Lung (tissue), 12 donors: ENCODE measurements around the gene C2CD2. TPM values are rescaled to one million over a fixed set of nuclear protein-coding genes. Genes with fewer than 3 reads are reported as not detected.

Source experiments
- ATAC-seq: fragments of 200-7000 bp; cut with Tn5 transposase; one replicate; pipeline ENCODE4 v1.9.1; 2020; ENCODE audit warnings: moderate number of reproducible peaks; ENCODE audit not compliant: insufficient read depth, low FRiP score
- DNase-seq, 3 donors: peaks; one replicate each; pipeline ENCODE4 v3.0.0-alpha.2; 2013 to 2017
- H3K27ac ChIP-seq, 2 donors: one replicate each; pipeline ENCODE4 v1.5.1; 2013; ENCODE audit warnings: mild to moderate bottlenecking in 2 of 2, moderate library complexity in 2 of 2, control low read depth in 1 of 2, inconsistent platforms in 1 of 2, low read depth in 1 of 2, low read length in 1 of 2
- H3K27me3 ChIP-seq, 3 donors: one replicate each; pipeline ENCODE4 v1.5.1; 2013; ENCODE audit warnings: low read length in 2 of 3; ENCODE audit not compliant: control insufficient read depth in 3 of 3, insufficient read depth in 3 of 3
- H3K36me3 ChIP-seq, 4 donors: one replicate each; pipeline ENCODE4 v1.5.1; 2013; ENCODE audit warnings: low read length in 4 of 4, mild to moderate bottlenecking in 1 of 4, moderate library complexity in 1 of 4; ENCODE audit not compliant: control insufficient read depth in 4 of 4, insufficient read depth in 4 of 4
- H3K4me1 ChIP-seq, 5 donors: one replicate each; pipeline ENCODE4 v1.5.1; 2013; ENCODE audit warnings: low read length in 5 of 5, mild to moderate bottlenecking in 2 of 5, moderate library complexity in 1 of 5; ENCODE audit not compliant: control insufficient read depth in 5 of 5, insufficient read depth in 5 of 5
- H3K4me3 ChIP-seq: one replicate; pipeline ENCODE4 v1.5.1; 2013; ENCODE audit warnings: mild to moderate bottlenecking, control low read depth, moderate library complexity
- H3K9ac ChIP-seq, 2 donors: one replicate each; pipeline ENCODE4 v1.5.1; 2013; ENCODE audit warnings: low read length in 2 of 2, control low read depth in 1 of 2; ENCODE audit not compliant: insufficient read depth in 1 of 2
- H3K9me3 ChIP-seq, 4 donors: one replicate each; pipeline ENCODE4 v1.5.1; 2013; ENCODE audit warnings: low read length in 3 of 4, mild to moderate bottlenecking in 1 of 4, moderate library complexity in 1 of 4; ENCODE audit not compliant: control insufficient read depth in 4 of 4, insufficient read depth in 3 of 4
- WGBS, 2 donors: extraction: QIAGEN DNeasy Blood & Tissue Kit; methylation state at CpG; one replicate each; pipeline ENCODE4 v1.1.7; 2013; 5-methylcytosine and 5-hydroxymethylcytosine counted together
- polyA plus RNA-seq, 2 donors: library from polyadenylated mRNA; stranded (reverse); fragments of 200-250 nt; gene quantifications; one replicate each; pipeline ENCODE4 v1.2.1, GENCODE V29; 2013
- total RNA-seq, 2 donors: library from RNA; depleted of rRNA in 1 of 2; stranded (reverse); fragments of >200 nt in 1 of 2; gene quantifications; one replicate each; pipeline ENCODE4 v1.2.1, GENCODE V29; 2014 to 2021
- TF ChIP-seq, protein P1 (sequence below): IDR thresholded peaks from 2 replicates; pipeline ENCODE4 v1.5.1; 2012; ENCODE audit warnings: mild to moderate bottlenecking; ENCODE audit errors: control extremely low read depth, extremely low read depth
- donor health status: control.
- donor health status: control.
- donor health status: Bipolar disorder and iron deficiency.
- donor health status: healthy.
- donor health status: DM: yes; HTN: yes; CAD: no.

Gene C2CD2
- total and polyA plus RNA-seq, 4 donors, result 7.0 to 19.5 (median 12.2) TPM

DNA sequence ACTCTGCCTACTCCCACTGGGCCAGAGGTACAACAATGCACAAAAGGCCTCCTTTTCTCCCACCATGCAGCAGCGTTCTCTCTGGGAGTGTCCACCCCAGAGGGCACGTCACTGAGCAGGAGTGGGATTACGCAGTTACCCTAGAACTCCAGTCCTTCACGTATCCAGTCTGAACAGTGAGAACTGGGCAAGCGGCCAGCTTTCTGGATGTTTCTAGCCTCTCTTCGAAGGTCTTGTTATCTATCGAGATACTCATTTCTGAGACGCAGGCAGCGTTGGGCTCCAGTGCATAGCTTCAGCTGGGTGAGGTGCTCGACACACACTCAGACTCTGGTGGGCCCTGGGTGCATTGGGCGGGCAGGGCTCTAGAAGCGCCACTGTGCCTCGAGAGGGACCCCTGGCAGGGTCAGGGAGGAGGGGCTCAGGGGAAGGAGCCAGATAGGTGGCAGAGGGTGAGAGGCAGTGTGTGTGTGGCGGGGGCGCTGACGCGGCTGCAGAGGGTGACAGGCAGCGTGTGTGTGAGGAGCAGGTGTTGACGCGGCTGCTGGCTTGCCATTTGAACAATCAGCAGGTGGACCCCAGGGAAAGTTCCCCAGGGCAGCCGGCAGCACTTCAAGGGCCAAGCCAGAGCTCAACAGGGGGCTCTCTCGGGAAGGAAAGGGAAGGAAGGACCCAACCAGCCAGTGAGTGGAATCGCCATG lies 102.6 kb downstream of the C2CD2 start:
- Histone ChIP-seq H3K9ac (no peak overlapping the region), H3K27ac (no peak overlapping the region), H3K36me3 (peaks cover 0 to 24% (median 10%) of the 10 kb centered on the region in 4 donors), H3K4me1 (peaks cover 0 to 9% (median 0%) of the 10 kb centered on the region in 5 donors), H3K4me3 (no peak overlapping the region), H3K9me3 (no peaks in the 10 kb centered on the region), H3K27me3 (no peaks in the 10 kb centered on the region)
- 86 to 93% methylated on average over 23 of the region's 23 CpGs for WGBS, 2 donors
- TF ChIP-seq, protein P1, sequence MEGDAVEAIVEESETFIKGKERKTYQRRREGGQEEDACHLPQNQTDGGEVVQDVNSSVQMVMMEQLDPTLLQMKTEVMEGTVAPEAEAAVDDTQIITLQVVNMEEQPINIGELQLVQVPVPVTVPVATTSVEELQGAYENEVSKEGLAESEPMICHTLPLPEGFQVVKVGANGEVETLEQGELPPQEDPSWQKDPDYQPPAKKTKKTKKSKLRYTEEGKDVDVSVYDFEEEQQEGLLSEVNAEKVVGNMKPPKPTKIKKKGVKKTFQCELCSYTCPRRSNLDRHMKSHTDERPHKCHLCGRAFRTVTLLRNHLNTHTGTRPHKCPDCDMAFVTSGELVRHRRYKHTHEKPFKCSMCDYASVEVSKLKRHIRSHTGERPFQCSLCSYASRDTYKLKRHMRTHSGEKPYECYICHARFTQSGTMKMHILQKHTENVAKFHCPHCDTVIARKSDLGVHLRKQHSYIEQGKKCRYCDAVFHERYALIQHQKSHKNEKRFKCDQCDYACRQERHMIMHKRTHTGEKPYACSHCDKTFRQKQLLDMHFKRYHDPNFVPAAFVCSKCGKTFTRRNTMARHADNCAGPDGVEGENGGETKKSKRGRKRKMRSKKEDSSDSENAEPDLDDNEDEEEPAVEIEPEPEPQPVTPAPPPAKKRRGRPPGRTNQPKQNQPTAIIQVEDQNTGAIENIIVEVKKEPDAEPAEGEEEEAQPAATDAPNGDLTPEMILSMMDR, result no peak
- DNase-seq (peak in 2 of 3 donors; percentile 31), ATAC-seq (no peak)

DNA sequence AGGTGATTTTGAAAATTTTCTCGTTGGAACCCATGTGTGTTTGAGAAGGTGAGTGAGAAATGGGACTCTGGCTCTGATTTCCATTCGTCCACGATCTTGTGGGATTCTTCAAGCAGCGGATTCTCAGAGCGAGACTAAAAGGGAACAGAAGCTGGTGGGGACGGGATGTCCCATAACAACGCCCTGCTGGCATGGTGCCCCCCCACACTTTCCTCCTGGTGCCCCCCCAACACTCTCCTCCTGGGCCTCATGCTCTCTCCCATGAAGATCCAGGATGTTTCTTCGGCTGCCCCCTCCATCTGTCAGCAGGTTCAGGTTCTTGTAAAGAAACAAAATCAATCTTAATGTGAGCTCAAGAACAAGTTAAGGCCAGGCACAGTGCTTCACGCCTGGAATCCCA lies 103.7 kb downstream of the C2CD2 start:
- Histone ChIP-seq H3K9me3 (no peaks in the 10 kb centered on the region), H3K27ac (no peak overlapping the region), H3K36me3 (peaks cover 0 to 21% (median 9%) of the 10 kb centered on the region in 4 donors), H3K4me3 (no peak overlapping the region), H3K9ac (no peak overlapping the region), H3K4me1 (peaks cover 0 to 9% (median 0%) of the 10 kb centered on the region in 5 donors), H3K27me3 (no peaks in the 10 kb centered on the region)
- DNase-seq, result no peak
- ATAC-seq, result no peak
- WGBS, 2 donors, result 94 to 98% methylated on average over 9 of the region's 9 CpGs
- TF ChIP-seq, protein P1, result no peak

DNA sequence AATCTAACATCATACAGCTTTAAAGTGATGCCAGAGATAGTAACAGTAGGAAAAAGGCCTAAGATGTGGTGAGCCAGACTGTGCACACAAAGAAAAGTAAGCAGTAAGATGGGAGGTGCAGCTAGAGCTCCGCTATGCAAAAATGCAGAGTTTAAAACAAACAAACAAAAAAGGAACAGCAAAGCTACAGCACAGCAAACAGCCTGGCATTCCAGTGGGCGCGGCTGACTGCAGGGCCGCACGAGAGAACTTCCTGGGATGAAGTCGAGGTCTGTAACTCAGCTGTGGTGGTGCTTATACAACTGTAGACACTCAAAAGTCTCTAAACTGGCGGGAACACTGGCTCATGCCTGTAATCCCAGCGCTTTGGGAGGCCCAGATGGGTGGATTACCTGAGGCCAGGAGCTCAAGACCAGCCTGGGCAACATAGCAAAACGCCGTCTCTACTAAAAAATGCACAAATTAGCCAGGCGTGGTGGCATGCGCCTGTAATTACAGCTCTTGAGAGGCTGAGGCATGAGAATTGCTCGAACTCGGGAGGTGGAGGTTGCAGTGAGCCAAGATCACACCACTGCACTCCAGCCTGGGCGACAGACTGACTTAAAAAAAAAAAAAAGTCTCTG lies 104.7 kb downstream of the C2CD2 start:
- TF ChIP-seq, protein P1, result no peak
- peaks cover 0 to 9% (median 0%) of the 10 kb centered on the region in 5 donors for H3K4me1 ChIP-seq
- no peak for ATAC-seq
- no peaks in the 10 kb centered on the region for H3K9me3 ChIP-seq
- no peak for DNase-seq
- H3K9ac ChIP-seq, result no peak overlapping the region
- WGBS, 2 donors, result 74 to 87% methylated on average over 15 of the region's 15 CpGs
- peaks cover 0 to 12% (median 3%) of the 10 kb centered on the region in 4 donors for H3K36me3 ChIP-seq
- no peak overlapping the region for H3K27ac ChIP-seq
- no peaks in the 10 kb centered on the region for H3K27me3 ChIP-seq
- H3K4me3 ChIP-seq, result no peak overlapping the region
